ENCODE measurements around the gene COL4A3. TPM values are rescaled to one million over a fixed set of nuclear protein-coding genes. Genes with fewer than 3 reads are reported as not detected.

Gene COL4A3
- total and polyA plus RNA-seq, 9 of the 15 experiments (the other 6 are each of a cell fraction or from before 2014, with no cell fraction given) = not detected

DNA sequence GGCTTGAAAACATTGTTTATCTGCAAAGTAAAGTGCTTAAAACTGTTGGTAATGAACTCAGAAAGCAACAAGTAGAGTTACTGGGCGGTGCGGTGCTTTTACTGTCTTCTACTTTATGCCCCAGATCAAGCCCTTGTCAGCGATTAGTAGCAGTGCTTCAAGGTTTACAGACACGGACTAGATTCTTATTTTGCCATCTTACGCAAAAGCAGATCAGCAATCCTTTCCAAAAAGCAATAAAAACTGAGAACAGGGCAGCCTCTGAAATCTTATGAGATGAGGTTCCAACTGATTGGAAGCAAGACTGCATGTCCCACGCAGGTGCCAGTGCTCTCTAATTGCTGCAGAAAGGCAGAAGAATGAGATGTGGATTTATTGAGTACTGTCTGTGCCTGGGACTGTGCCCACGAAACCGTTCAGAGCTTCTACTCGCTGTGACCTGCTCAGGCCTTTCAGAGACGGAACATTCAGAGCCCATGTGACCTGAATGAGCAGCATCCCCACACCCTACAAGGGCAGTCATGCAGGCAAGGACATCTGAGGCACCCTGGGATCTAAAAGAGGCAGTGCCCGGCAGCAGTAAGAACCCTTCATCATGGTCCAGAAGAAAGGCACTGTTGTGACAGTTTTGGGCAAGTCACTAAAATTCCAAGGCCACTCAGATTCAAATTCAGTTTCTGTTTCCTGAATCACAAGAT is 15.7 kb downstream of the COL4A3 start:
- Histone ChIP-seq H3K9ac (ENCODE audit: insufficient read depth in 1 of 2, low read depth in 2 of 2, low read length in 2 of 2) (no peak overlapping the region), H3K36me3 (ENCODE audit: control insufficient read depth, insufficient read depth, low read length) (no peaks in the 10 kb centered on the region), H3K27me3 (ENCODE audit: control insufficient read depth in 2 of 2, insufficient read depth in 2 of 2, low read length in 2 of 2) (no peaks in the 10 kb centered on the region), H3K79me2 (ENCODE audit: control insufficient read depth, insufficient read depth, low read length) (no peaks in the 10 kb centered on the region), H2AFZ (ENCODE audit: low read depth, low read length) (no peak overlapping the region), H3K27ac (ENCODE audit: extremely low read depth, low read depth, low read length) (no peak overlapping the region), H3K9me1 (ENCODE audit: control insufficient read depth, insufficient read depth, low read length) (no peaks in the 10 kb centered on the region), H4K20me1 (replicated peaks; ENCODE audit: control insufficient read depth, insufficient read depth, low read length) (no peaks in the 10 kb centered on the region), H3K4me1 (replicated peaks in 1 of 2; ENCODE audit: control insufficient read depth in 2 of 2, insufficient read depth in 2 of 2, low read length in 2 of 2) (no peaks in the 10 kb centered on the region), H3K9me3 (replicated peaks; ENCODE audit: control insufficient read depth, insufficient read depth, low read depth, low read length) (no peaks in the 10 kb centered on the region), H3K4me3 (no peak overlapping the region), H3K4me2 (ENCODE audit: insufficient read depth, low read length) (no peak overlapping the region)
- no TSS peak for BruUV-seq (replicated peaks)
- 3% methylated on average over 11 of the region's 11 CpGs for WGBS (ENCODE audit: insufficient coverage, low coverage, missing lambda C conversion rate)
- DNase-seq (ENCODE audit: extremely low read depth in 1 of 4, low spot score in 3 of 4) (no peak), FAIRE-seq (no peak), ATAC-seq (no peak)
- in situ Hi-C loops (cut with MboI) (no loop called here), intact Hi-C loops (cut with micrococcal nuclease) (no loop called here)
- no peak for TF ChIP-seq TBP (optimal IDR thresholded peaks at IDR 0.05; ENCODE audit: low read depth, low read length)
- TF ChIP-seq, protein P1, sequence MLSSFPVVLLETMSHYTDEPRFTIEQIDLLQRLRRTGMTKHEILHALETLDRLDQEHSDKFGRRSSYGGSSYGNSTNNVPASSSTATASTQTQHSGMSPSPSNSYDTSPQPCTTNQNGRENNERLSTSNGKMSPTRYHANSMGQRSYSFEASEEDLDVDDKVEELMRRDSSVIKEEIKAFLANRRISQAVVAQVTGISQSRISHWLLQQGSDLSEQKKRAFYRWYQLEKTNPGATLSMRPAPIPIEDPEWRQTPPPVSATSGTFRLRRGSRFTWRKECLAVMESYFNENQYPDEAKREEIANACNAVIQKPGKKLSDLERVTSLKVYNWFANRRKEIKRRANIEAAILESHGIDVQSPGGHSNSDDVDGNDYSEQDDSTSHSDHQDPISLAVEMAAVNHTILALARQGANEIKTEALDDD (IDR thresholded peaks at IDR 0.05) = no peak
- no peak for TF ChIP-seq MXI1 (IDR thresholded peaks at IDR 0.05; ENCODE audit: low read depth, low read length)
- TF ChIP-seq POU5F1 (IDR thresholded peaks at IDR 0.05; ENCODE audit: borderline replicate concordance, low read depth, low read length, partially characterized antibody) = no peak
- no peak for TF ChIP-seq KDM2B (CRISPR knock-in tag; IDR thresholded peaks at IDR 0.05)
- TF ChIP-seq SAFB2 (IDR thresholded peaks at IDR 0.05; ENCODE audit: borderline replicate concordance, low read depth, low read length, severe bottlenecking) = no peak
- no peak for TF ChIP-seq IRF2 (CRISPR knock-in tag; IDR thresholded peaks at IDR 0.05)
- TF ChIP-seq, protein P2, sequence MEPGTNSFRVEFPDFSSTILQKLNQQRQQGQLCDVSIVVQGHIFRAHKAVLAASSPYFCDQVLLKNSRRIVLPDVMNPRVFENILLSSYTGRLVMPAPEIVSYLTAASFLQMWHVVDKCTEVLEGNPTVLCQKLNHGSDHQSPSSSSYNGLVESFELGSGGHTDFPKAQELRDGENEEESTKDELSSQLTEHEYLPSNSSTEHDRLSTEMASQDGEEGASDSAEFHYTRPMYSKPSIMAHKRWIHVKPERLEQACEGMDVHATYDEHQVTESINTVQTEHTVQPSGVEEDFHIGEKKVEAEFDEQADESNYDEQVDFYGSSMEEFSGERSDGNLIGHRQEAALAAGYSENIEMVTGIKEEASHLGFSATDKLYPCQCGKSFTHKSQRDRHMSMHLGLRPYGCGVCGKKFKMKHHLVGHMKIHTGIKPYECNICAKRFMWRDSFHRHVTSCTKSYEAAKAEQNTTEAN (CRISPR knock-in tag; IDR thresholded peaks at IDR 0.05) = no peak
- TF ChIP-seq KHSRP (IDR thresholded peaks at IDR 0.05) = no peak
- POLR2A ChIA-PET = no interaction called here
- CTCF ChIA-PET (ENCODE audit: low intra/inter-chr PET ratio) = no interaction called here

Measured in K562 (cell line).